Amniotic epithelial cell (primary cell): ENCODE measurements around the gene GPR34.
A peak's percentile ranks its signal among the peaks of the same experiment; 100 is the strongest.
"Not testable (repeated sequence)": the region's sequence is repeated elsewhere in the genome, so short reads cannot be mapped to it uniquely, and the experiment has no call there.

Source experiments
- DNase-seq: peaks from one replicate; pipeline ENCODE4 v3.0.0-alpha.2; 2010; ENCODE audit warnings: low read depth

Gene GPR34

DNA sequence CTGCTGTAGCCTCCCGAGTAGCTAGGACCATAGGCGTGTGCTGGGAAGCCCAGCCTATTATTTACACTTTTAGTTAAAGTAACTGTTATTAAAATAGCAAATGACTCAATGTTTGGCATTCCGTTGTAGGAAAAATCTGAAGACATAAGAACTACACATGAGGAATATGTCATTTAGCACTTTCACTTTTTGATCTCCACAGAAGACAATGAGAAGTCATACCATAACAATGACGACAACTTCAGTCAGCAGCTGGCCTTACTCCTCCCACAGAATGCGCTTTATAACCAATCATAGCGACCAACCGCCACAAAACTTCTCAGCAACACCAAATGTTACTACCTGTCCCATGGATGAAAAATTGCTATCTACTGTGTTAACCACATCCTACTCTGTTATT lies 6.7 kb downstream of the GPR34 start:
- no peak for DNase-seq

- no peak for DNase-seq
Measured at GRCh38 chrX:41703574-41704029, 14.8 kb downstream of the GPR34 start.

GRCh38 chrX:41705042-41705441 lies 16.3 kb downstream of the GPR34 start:
- DNase-seq = no peak

- no peak for DNase-seq
Measured at GRCh38 chrX:41705680-41706374, 17.1 kb downstream of the GPR34 start.

GRCh38 chrX:41707218-41707617 lies 18.4 kb downstream of the GPR34 start:
- no peak for DNase-seq

GRCh38 chrX:41708486-41708885 lies 19.7 kb downstream of the GPR34 start:
- DNase-seq = no peak

DNA sequence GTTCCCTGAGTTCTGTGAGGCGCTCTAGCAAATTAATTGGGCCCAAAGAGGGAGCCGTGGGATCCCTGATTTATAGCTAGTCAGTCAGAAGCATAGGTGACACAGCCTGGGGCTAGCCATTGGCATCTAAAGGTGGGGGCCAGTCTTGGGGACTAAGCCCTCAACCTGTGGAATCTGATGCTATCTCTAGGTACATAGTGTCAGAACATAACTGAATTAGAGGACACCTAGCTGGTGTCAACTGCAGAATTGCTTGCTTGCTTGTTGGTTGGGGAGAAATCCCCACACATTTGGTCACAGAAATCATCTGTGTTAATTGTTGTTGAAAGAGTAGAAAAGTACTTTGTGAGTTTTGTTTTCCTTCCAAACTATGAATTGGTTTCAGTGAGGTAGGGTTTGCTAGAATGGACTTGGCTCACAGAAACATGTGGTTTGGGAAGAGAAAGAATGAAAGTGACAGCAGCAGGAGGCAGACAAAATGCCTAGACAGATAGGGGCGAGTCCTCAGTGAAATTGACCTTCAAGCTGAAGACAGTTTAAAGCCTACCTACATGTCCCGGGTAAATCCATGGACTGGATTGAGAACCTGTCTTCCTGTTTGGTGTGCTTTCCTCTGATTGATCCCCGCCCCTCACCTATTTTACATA lies 22.4 kb downstream of the GPR34 start:
- no peak for DNase-seq

GRCh38 chrX:41716222-41716621 lies 27.4 kb downstream of the GPR34 start:
- DNase-seq = no peak

DNA sequence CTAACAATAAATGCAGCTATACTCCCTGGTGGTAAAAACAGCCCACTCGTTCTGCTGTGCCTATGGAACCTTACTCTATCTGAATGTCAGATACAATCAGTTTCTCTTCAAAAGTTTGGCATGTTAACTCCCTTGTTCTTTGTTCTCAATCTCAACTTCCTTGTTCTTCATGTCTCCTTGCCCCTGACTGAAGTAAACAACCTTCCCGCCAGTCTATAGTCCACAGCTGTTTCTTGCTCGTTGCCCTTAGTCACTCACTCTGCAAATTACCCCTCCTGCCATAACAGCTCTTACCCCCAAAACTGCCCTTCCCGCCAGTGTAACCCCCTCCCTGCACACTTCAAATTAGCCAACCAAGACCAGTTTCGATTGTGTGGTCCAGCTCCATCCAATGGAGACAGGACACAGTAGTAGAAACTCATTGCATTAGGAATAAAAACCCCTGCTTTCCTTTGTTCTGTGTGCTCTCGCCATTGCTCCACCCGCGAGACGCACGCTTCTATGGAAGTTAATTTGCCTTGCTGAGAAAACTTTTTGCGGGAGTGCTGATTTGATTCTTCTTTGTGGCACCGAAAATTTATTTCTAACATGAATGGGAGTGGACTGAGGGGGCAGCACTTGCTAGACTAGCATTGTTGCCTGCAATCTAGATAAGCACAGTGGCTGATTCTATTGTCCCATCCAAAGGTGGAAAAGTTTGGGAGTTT lies 28.1 kb downstream of the GPR34 start:
- DNase-seq = no peak

GRCh38 chrX:41718481-41719235 lies 29.9 kb downstream of the GPR34 start:
- peak; percentile 86 for DNase-seq

GRCh38 chrX:41719610-41720009 lies 30.8 kb downstream of the GPR34 start:
- DNase-seq = not testable (repeated sequence)

DNA sequence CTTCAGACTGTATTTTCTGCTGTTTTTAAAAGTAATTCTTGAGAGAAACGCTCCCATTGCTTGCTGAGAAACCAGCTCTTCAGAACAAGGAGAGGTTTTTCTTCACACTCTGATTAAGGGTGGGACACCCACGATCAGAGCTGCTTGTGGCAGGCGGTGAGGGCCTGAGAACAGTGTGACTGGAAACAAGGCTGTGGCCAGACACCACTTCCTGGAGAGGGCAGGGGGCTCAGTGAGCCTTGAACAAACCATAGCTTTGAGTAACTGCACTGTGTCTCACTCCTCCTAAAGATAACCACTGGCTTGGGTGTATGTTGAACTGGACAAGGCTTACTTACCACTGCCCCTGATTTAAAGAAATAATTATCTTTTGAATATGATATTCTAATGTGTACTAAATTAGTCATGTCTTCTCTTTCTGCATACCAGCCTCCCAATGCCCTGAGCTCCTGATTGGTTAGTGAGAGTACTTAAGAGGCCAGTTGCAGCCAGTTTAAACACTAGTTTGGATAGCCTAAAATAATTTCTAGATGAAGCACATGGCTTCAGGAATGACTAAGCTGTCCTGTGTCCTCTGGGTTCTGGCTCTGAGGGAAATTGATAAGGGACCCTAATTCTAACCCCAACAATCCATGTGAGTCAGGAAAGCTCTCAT lies 31.5 kb downstream of the GPR34 start:
- peak; percentile 60 for DNase-seq

DNA sequence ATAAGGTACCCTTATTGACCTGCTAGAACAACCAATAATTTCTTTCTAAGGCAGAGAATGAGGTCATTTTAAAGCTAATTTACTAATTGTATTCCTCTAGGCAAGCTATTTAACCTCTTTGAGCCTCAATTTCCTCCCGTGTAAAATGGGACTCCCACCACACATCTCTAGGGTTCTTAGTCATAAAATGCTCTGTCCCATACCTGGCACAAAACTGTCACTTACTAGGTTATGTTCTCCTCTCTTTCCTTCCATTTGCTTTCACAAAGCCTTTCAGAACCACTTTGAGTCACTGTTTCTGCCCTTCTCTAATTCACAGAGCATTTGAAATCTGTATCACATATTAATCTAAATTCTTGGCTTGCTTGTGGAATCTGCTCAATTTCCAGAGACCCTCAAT lies 32.8 kb downstream of the GPR34 start:
- DNase-seq = no peak

DNA sequence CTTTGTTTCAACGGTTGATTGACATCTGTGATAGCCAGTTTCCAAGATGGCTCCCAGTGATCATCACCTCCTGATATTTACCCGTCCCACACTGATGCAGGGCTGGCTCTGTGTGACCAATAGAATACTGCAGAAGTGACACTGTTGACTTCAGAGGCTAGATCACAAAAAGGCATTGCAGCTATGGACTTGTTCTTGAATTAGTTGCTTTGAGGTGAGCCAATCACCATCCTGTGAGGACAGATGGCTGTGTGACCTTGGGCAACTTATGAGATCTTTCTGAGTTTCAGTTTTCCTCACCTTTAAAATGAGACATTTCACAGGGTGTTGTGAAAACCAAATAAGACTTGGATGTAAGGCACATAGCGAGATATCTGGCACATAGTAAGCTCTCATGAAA lies 33.4 kb downstream of the GPR34 start:
- DNase-seq = no peak

DNA sequence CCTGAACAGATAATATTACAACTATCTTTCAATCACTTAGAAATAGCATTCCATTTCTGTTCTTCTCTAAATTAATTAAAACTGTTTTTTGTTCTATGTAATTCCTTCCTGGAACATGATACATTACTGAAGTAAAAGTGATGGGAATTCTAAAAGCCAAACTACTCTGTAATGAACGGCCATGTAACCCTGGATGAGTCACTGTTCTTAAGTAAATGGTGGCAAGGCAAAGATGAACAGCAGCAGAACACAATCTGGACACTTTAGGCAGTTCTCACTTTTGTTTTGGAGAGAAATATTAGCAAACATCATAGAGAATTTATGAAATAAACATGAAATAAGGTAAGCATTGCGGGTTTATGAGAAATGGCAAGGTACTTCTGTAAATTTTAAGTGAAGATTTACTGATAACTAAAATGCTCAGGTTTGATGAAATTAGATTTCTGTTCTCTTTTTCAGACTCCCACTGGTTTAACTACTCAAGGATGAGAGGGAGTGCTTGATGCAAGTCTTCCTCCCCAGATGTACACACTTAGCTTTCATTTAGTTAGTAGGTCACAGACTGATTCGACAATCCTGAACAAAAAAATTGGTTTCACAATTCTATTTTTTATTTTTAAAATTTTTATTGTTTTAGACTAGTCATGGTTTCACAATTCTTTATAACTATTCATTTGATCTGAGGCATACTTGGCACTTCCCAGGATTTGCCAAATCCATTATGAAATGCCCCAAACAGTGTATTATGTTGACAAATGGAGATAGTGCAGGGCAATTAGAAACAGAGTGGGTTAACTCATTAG lies 34.2 kb downstream of the GPR34 start:
- peak; percentile 68 for DNase-seq

DNA sequence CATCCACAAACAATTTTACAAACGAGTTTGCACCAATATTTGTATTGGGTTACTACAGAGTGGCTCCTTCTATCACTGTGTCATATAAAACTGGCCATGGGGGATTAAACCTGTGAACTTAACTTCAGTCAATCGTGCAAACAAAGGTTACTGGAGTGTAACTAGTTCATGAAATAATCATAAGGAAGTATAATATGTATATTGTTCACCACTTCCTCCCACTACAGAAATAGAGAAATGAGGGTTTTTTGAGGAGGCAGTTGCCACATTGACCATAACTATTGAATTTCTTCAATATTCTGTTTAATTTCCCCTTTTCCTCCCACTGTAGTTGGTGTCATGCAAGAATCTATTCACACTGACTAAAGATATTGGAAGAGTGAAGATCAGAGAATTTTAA lies 35.1 kb downstream of the GPR34 start, which contains the start of gene GPR82:
GPR82 (plus strand) TSS at position 356 of the 400 bp plus-strand sequence. CDS start 2,846 bp downstream, outside the sequence.
- DNase-seq = no peak

- no peak for DNase-seq
Measured at GRCh38 chrX:41728125-41728524, 39.4 kb downstream of the GPR34 start.

DNA sequence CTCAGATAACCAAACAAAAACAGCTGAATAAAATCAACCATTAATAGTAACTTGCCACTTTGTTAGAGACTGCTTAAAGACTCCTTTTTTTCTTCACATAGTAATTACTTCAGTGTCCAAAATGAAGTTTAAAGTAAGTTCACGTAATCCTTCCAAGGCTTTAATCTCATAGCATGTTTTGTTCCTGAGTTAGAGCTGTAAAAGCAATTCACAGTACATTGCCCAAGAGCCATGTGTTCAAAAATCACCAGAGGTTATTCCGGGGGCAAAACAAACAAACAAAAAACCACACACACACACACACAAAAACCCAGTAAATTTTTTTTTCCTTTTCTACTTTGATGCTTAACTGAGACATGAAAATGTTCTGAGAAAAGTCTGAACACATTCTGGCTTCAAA lies 41.3 kb downstream of the GPR34 start:
- DNase-seq = peak; percentile 84

DNA sequence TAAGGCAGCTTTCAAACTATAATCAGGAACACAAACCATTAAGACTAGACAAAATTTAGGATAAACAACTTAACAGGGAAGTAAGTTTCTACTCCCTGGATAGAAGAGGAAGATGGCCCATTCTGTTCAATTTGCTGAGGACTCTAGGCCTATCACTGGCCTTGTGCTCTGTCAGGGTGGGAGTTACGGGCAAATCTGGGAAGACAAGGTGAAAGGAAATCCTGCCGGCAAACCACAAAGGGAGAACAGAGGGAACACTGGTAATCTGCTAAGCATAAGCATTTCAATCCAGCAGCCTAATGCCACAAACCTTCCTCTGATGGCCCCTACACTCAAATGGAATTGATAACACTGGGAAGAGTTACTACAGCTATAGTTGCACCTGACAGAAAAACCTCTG lies 43.5 kb downstream of the GPR34 start:
- no peak for DNase-seq

GRCh38 chrX:41733939-41734338 lies 45.2 kb downstream of the GPR34 start:
- no peak for DNase-seq

DNA sequence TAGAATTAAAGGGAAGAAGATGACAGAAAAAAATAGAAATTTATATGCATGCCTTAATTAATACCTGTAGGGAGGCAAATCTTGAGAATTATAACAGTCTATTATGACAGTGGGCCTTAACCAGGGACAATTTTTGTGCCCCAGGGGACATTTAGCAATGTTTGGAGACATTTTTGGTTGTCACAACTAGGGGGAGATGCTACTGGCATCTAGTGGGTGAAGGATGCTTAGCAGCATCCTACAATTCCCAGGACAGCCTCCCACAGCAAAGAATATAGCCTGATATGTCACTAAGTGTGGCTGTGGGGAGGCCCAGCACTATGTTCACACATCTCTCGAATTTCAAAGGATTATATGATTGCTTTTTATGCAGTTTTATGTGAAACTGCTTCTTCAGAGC lies 45.8 kb downstream of the GPR34 start:
- DNase-seq = peak; percentile 19
